Ramos (cell line): ENCODE measurements around the gene SLC24A5.

Experiments
- in situ Hi-C: fragments of 300-500 bp; cut with MboI; formaldehyde crosslinking; loops from one replicate; pipeline ENCODE4 v1.14.3; 2022; ENCODE audit warnings: low sequenced_read_pairs; ENCODE audit not compliant: unreplicated experiment

SLC24A5 gene

GRCh38 chr15:48182749-48183148 is 62.0 kb downstream of the SLC24A5 start:
- in situ Hi-C loops, result no loop called here

- in situ Hi-C loops, result no loop called here
Measured at GRCh38 chr15:48185529-48185928, 64.7 kb downstream of the SLC24A5 start.

DNA sequence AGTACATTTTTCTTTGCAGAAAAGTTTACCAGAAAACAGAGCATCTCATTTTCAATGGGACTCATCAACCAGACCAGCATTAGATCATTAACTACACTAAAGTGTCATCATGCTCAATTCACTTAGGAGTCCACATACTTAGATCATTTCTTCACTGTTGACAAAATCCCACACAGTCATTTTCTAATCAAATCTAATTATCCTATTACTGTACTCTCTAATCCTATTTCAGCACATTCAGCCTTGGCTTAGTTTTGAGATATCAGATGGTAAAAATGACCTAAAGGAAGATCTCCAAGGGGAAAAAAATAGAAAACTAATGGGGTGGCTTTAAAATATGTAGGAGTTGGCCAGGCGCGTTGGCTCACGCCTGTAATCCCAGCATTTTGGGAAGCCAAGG is 65.5 kb downstream of the SLC24A5 start:
- in situ Hi-C loops, result no loop called here

- in situ Hi-C loops, result no loop called here
Measured at GRCh38 chr15:48190932-48191573, 70.3 kb downstream of the SLC24A5 start.

DNA sequence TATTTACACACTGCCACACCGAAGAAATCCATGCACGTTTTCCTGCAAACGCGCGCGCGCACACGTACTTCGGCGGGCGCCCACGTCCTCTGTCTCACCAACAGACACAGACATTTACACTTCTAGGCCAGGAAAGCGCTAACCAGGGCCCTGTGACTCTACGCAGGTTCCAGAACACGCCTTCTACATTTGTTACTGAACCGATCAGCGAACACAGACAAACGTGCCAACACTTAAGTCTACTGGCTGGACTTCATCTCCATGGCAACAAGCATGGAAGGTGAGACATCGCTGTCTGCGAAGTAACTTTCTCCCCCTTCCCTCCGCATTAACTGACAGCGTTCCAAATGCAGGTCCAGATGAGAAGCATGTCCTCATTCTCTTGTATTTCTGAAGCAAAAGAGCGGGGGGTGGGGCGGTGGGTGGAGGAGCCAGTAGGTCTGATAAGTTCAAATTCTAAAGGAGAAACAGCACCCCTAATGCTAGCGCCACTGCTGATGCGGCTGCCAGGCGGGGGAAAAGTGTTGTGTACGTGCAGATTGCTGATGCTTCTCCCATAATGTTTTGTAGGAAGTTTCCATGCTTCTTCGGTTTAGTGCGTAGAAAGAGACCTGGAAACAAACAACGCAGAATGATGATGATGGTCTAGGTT is 70.9 kb downstream of the SLC24A5 start, which contains the start of gene CTXN2:
Gene CTXN2, plus strand, starts transcription at position 92 of the 652 bp plus-strand sequence. CDS start 9,636 bp downstream, outside the sequence.
- in situ Hi-C loops, result no loop called here
